HG02885 (cell line): ENCODE results near the gene RFTN1.
A peak's percentile ranks its signal among the peaks of the same experiment; 100 is the strongest.
"Not testable (repeated sequence)": the region's sequence is repeated elsewhere in the genome, so short reads cannot be mapped to it uniquely, and the experiment has no call there.

Experiments
- ATAC-seq: cut with Tn5 transposase; IDR thresholded peaks from one replicate; pipeline ENCODE4 v1.9.1; 2021; ENCODE audit warnings: mild to moderate bottlenecking; ENCODE audit not compliant: unreplicated experiment, poor library complexity

RFTN1 gene

GRCh38 chr3:16319307-16319706 lies 194.2 kb downstream of the RFTN1 start:
- ATAC-seq: no peak

DNA sequence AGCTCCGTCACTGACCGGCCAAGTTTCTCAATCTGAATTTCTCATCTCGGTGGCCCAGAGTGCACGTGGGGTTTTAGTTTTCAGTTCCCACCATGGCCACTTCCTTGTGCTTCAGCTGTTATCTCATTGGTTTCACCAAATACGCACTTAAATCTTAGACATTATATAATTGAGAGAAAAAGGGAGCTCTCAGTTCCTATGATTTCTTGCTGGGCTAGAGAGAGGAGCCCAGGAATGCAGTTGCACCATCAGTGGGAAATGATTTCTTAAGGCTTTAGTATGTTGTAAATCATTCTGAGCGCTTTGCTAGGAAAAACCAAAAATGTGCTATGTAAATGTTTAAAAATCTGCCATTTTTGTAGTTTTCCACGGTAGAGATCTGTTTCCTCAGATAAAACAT lies 195.3 kb downstream of the RFTN1 start:
- no peak for ATAC-seq

GRCh38 chr3:16317561-16317945 lies 195.9 kb downstream of the RFTN1 start:
- ATAC-seq: no peak

- ATAC-seq: no peak
These were observed 196.5 kb downstream of the RFTN1 start for GRCh38 chr3:16316847-16317560.

- no peak for ATAC-seq
These were observed 197.1 kb downstream of the RFTN1 start for GRCh38 chr3:16316396-16316795.

DNA sequence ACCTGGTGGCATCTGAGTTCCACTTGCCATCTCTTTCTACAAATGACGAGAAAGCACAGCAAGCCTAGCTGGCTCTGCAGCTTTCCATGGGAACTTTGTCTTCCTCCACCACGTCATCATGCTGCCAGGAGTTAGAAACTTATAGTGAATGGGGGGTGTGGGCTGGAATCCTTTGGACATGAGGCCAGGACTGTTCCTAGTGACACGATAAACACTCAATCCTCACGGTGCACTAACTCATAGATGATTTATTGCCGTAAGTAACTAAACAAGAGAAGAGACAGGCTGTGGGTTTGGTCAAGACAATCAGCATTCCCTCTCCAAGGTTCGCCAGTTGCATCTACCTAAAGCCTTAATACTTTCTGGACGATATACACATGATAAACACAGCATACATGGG lies 197.9 kb downstream of the RFTN1 start:
- no peak for ATAC-seq

GRCh38 chr3:16313886-16314645 lies 199.4 kb downstream of the RFTN1 start:
- ATAC-seq: no peak

DNA sequence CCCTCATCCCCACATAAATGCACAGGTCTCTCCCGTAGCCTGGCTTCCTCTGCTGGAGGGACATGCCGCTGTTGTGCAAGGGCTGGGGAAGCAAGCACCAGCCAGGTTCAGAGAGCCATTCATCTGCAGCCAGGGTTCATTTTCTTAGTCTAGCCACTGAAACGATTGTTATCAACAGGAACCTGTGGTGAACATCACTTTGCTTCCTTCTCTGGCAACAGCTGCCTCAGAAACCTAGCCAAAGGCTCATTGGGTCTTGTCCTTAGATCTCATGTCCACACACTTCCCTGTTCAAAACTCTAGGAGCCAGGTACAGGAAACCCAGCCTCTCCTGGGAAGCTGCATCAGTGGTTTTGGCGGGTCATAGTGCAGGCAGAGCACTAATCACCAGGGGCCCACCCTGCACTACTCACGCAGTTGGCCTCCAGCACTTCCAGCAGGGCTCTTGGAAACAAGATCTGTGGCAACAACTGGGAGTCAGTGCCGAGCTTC lies 201.5 kb downstream of the RFTN1 start:
- ATAC-seq: peak; percentile 48

- not testable (repeated sequence) for ATAC-seq
These were observed 203.0 kb downstream of the RFTN1 start for GRCh38 chr3:16310486-16310885.

- peak; percentile 87 for ATAC-seq
These were observed 203.9 kb downstream of the RFTN1 start for GRCh38 chr3:16309558-16309957.

DNA sequence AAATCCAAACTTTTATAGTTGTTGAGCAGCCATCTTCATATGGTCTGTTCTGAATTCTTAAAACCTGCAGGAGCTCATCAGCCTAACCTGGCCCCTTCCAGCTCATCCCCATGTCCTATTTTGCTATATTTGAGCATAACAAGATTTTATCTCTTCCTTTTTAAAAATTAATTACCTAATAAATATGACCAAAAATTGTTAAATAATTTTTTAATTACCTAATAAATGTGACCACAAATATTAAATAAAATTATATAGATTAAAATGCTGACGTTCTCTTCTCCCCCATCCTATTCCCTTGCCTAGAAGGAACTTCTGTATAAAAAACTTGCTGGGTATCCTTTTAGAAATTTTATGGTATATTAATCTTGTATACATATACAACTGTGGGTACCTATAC lies 204.8 kb downstream of the RFTN1 start:
- no peak for ATAC-seq

GRCh38 chr3:16307832-16308531 lies 205.5 kb downstream of the RFTN1 start:
- no peak for ATAC-seq

- ATAC-seq: no peak
These were observed 208.4 kb downstream of the RFTN1 start for GRCh38 chr3:16305111-16305541.

DNA sequence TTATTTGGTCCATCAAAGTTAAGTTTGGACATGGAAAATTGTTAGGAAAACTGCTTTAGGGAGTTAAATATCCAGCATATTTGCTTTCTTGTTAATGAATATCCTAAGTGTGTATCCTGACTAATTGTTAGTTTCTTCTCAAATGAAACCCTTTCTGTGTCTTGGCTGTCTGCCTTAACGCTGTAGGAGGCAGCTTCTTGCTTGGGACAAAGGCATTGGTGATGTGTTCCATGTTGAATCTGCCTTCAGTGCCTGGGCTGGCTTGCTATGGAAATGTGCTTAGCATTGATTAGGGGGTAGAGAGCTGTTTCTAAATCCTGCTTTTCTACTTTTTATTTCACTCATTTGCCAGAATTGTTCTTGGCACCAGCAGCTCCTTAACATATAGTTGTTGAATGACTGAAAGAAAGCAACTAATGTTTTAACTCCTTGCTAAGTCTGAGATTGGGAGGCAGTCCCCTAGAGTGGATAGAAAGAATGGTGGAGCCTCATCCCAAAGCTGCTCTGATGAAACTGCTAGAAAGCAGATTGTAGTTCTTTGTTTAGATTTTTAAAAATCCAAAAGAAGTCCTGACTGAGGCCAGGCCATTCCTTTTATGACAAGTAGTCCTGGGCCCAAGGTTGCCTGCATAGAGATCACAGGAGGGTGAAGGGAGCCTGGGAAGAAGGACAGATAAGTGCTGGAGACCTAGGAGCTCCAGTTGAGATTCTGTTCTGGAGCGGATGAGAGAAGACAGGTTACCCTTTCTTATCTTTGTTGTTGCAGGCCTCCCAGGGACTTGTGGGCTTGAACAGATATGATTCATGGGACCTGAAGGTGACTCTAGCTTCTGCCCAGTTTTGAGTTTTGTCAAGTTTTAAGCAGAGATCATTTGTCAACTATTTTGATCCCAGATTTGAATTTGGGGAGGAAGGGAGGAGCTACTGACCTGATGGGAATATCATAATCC lies 209.2 kb downstream of the RFTN1 start:
- no peak for ATAC-seq

DNA sequence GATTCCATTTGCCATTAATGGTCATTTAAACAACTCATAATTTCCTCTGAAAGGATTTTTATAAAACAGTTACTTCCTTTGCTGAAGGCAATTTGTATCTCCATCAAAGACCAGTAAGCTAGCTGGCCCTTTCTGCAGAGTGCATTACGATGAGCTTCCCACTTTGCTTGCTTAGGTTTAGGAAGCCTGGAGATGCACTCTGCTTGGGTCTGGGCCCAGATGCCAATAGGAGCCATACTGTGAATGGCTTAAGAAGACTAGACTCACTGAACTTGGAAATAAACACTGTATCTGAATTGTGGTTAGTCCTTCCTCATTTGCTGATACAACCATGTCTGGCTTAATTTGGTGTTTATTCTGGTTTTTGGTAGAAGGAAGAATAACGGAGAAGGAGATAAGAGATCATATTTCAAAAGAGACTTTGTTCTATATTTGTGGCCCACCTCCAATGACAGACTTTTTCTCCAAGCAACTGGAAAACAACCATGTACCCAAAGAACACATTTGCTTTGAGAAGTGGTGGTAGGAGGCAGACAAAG lies 210.4 kb downstream of the RFTN1 start:
- no peak for ATAC-seq

DNA sequence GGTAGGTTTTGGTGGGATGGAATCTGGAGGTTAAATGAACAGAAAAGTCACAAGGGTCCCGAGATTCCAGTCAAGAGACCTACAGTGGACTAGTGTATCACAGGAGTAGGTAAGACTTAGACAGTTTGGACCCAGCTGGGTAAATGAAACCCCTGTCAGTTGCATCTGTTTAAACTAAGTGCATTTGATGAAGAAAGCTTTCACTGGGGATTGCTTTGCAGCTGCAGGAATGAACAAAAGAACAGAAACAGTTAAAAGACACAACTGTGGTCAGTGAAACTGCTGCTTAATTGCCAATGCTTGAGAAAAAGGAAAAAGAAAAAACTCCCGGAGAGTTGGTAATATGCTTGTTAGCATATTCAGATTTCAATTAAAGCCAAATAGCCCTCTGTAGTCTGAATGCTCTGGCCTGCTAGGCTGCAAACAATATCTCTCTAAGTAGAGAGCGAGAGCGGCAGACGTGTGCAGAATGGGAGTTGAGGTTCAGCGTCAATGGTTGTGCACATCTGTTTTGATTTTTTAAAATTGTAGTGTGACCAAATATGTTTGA lies 211.3 kb downstream of the RFTN1 start:
- no peak for ATAC-seq

GRCh38 chr3:16301507-16301906 lies 212.0 kb downstream of the RFTN1 start:
- ATAC-seq: no peak

DNA sequence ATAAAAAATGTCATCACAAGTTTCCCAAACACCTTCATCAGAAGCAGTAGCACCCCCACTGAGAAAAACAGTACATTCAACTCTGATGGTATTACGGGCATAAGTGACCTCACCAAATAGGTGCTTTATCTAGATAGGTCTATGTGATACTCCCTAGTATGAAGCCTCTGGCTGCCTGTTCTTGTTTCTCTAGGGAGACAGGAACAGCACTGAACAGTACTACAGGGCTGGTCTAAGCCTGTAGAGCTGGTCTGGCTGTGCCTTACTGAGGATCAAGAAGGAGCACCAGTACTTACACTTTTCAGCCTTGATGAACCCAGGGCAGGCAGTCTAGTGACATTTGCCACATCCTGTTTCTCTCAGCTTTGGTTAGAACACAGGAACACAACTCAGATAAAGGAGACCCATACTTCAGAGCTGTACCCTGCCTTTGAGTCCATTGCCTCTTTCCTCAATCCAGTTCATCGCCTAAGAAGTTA lies 212.6 kb downstream of the RFTN1 start:
- ATAC-seq: peak; percentile 67

GRCh38 chr3:16300307-16300706 lies 213.2 kb downstream of the RFTN1 start:
- ATAC-seq: peak; percentile 78
